ENCODE data around the gene MARK4.
A peak's percentile ranks its signal among the peaks of the same experiment; 100 is the strongest.
"Not testable (repeated sequence)": the region's sequence is repeated elsewhere in the genome, so short reads cannot be mapped to it uniquely, and the experiment has no call there.

MARK4 gene

GRCh38 chr19:45250832-45251451 lies at the start of gene MARK4:
Gene MARK4, plus strand, starts transcription at chr19:45251271. Its CDS starts 318 bp downstream, at chr19:45251589.
- peak; percentile 42 for DNase-seq (ENCODE audit: low read depth)

- no peak for DNase-seq (ENCODE audit: low read depth)
Measured at GRCh38 chr19:45202637-45203036, 48.4 kb upstream of the MARK4 start.

- no peak for DNase-seq (ENCODE audit: low read depth)
Measured at GRCh38 chr19:45205810-45206209, 45.3 kb upstream of the MARK4 start.

GRCh38 chr19:45206328-45206727 lies 44.7 kb upstream of the MARK4 start:
- no peak for DNase-seq (ENCODE audit: low read depth)

- peak; percentile 20 for DNase-seq (ENCODE audit: low read depth)
Measured at GRCh38 chr19:45211751-45212381, 39.2 kb upstream of the MARK4 start.

GRCh38 chr19:45213031-45213430 lies 38.0 kb upstream of the MARK4 start:
- no peak for DNase-seq (ENCODE audit: low read depth)

- DNase-seq (ENCODE audit: low read depth): no peak
Measured at GRCh38 chr19:45215391-45216191, 35.5 kb upstream of the MARK4 start.

GRCh38 chr19:45216667-45217066 lies 34.4 kb upstream of the MARK4 start:
- DNase-seq (ENCODE audit: low read depth): no peak

- no peak for DNase-seq (ENCODE audit: low read depth)
Measured at GRCh38 chr19:45217193-45217956, 33.7 kb upstream of the MARK4 start.

- DNase-seq (ENCODE audit: low read depth): no peak
Measured at GRCh38 chr19:45217957-45218334, 33.1 kb upstream of the MARK4 start.

- no peak for DNase-seq (ENCODE audit: low read depth)
Measured at GRCh38 chr19:45218426-45218825, 32.6 kb upstream of the MARK4 start.

GRCh38 chr19:45218911-45219743 lies 31.9 kb upstream of the MARK4 start:
- no peak for DNase-seq (ENCODE audit: low read depth)

GRCh38 chr19:45222724-45223123 lies 28.3 kb upstream of the MARK4 start:
- DNase-seq (ENCODE audit: low read depth): no peak

GRCh38 chr19:45223879-45224278 lies 27.2 kb upstream of the MARK4 start:
- DNase-seq (ENCODE audit: low read depth): no peak

GRCh38 chr19:45224645-45225044 lies 26.4 kb upstream of the MARK4 start:
- no peak for DNase-seq (ENCODE audit: low read depth)

GRCh38 chr19:45229056-45229455 lies 22.0 kb upstream of the MARK4 start:
- DNase-seq (ENCODE audit: low read depth): not testable (repeated sequence)

- DNase-seq (ENCODE audit: low read depth): no peak
Measured at GRCh38 chr19:45231891-45232290, 19.2 kb upstream of the MARK4 start.

- DNase-seq (ENCODE audit: low read depth): no peak
Measured at GRCh38 chr19:45234089-45234869, 16.8 kb upstream of the MARK4 start.

- no peak for DNase-seq (ENCODE audit: low read depth)
Measured at GRCh38 chr19:45235485-45235884, 15.6 kb upstream of the MARK4 start.

- DNase-seq (ENCODE audit: low read depth): no peak
Measured at GRCh38 chr19:45238556-45238955, 12.5 kb upstream of the MARK4 start.
